Kidney (tissue), 14 donors: ENCODE results near the gene CSF2RB. TPM values are rescaled to one million over a fixed set of nuclear protein-coding genes. Genes with fewer than 3 reads are reported as not detected.

ENCODE experiments used
- DNase-seq, 5 donors: peaks; one replicate each; pipeline ENCODE4 v3.0.0-alpha.2; 2013 to 2020
- FAIRE-seq: peaks from 2 replicates; lab custom pipeline; 2012; peaks lifted over from hg19 to GRCh38; lab: Jason Lieb, UNC
- H3K27ac ChIP-seq, 2 donors: one replicate each; pipeline ENCODE4 v1.7.0; 2013; ENCODE audit warnings: low read depth in 2 of 2, low read length in 2 of 2, inconsistent platforms in 1 of 2
- H3K27me3 ChIP-seq: one replicate; pipeline ENCODE4 v1.7.1; 2013; ENCODE audit warnings: low read length, inconsistent platforms; ENCODE audit not compliant: control insufficient read depth, insufficient read depth
- H3K36me3 ChIP-seq, 3 donors: one replicate each; pipeline versions ENCODE4 v1.7.0 to v1.7.1; 2013; ENCODE audit warnings: low read length in 3 of 3, control low read depth in 1 of 3, inconsistent platforms in 1 of 3; ENCODE audit not compliant: insufficient read depth in 3 of 3, control insufficient read depth in 2 of 3
- H3K4me1 ChIP-seq, 3 donors: one replicate each; pipeline versions ENCODE4 v1.7.0 to v1.7.1; 2013; ENCODE audit warnings: low read length in 3 of 3, inconsistent platforms in 1 of 3, low read depth in 1 of 3; ENCODE audit not compliant: control insufficient read depth in 2 of 3, insufficient read depth in 2 of 3
- H3K4me3 ChIP-seq, 3 donors: one replicate each; pipeline versions ENCODE4 v1.7.0 to v1.8.1; 2013; ENCODE audit warnings: low read length in 3 of 3, control low read depth in 1 of 3, inconsistent platforms in 1 of 3
- H3K9ac ChIP-seq, 3 donors: one replicate each; pipeline versions ENCODE4 v1.7.0 to v1.7.1; 2013; ENCODE audit warnings: low read length in 3 of 3, control low read depth in 1 of 3, inconsistent platforms in 1 of 3
- H3K9me3 ChIP-seq, 3 donors: one replicate each; pipeline versions ENCODE4 v1.7.0 to v1.7.1; 2013; ENCODE audit warnings: low read length in 3 of 3, control low read depth in 1 of 3, inconsistent platforms in 1 of 3; ENCODE audit not compliant: control insufficient read depth in 2 of 3, insufficient read depth in 1 of 3
- intact Hi-C: fragments of 100-400 bp; cut with DNase I; formaldehyde crosslinking; loops from one replicate; pipeline ENCODE4 v1.11.1; 2022
- polyA plus RNA-seq: library from polyadenylated mRNA; stranded (reverse); fragments of 350-450 nt; fragmentation: Illumina TruSeq; extraction: RNeasy Lipid Tissue Mini Kit (QIAGEN cat#74804); gene quantifications from one replicate; pipeline ENCODE4 v1.2.3, GENCODE V29; 2014; ENCODE audit warnings: low read depth, low replicate concordance; ENCODE audit not compliant: insufficient read depth
- total RNA-seq: library from RNA; stranded (reverse); fragmentation: NEBNext Ultra II Directional; extraction: Animal tissue kit (Norgen Biotek cat#: 25700); gene quantifications from one replicate; pipeline ENCODE4 v1.2.1, GENCODE V29; 2021
- TF ChIP-seq, protein P1 (sequence below): IDR thresholded peaks from 3 replicates; pipeline ENCODE4 v1.5.1; 2012; ENCODE audit warnings: mild to moderate bottlenecking, moderate library complexity, borderline replicate concordance; ENCODE audit not compliant: insufficient read depth; ENCODE audit errors: extremely low read depth
- donor health status: control.
- donor health status: control.
- donor health status: control.
- donor health status: control.
- donor health status: control.
- donor health status: DM: yes; HTN: yes; CAD: no.
- donor health status: Normal renal cell carcinoma (clear cell type).

Gene CSF2RB
- total and polyA plus RNA-seq, 2 donors from 2014 or later = 1.0 to 11.4 TPM

DNA sequence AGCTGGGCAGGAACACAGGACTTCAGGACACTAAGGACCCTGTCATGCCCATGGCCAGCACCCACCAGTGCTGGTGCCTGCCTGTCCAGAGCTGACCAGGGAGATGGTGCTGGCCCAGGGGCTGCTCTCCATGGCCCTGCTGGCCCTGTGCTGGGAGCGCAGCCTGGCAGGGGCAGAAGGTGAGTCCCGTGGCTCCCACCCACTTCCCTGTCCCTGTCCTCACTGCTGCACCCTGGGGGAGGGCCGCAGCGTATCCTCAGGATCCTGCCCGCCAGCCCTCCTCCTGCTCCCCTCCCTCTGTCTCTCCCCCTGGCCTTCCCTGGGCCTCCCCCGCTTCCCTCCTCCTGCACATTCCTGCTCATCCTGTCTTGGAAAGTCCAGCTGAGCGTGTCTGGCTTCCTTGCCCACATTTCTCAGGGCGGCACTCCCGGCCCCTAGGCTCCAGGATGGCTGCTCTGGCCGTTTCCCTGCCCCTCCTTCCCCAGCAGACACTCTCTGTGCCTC is 8.7 kb downstream of the CSF2RB start:
- no peaks in the 10 kb centered on the region for H3K36me3 ChIP-seq
- no peak overlapping the region for H3K4me3 ChIP-seq
- H3K9ac ChIP-seq = no peak overlapping the region
- H3K27ac ChIP-seq = no peak overlapping the region
- H3K9me3 ChIP-seq = no peaks in the 10 kb centered on the region
- no peaks in the 10 kb centered on the region for H3K27me3 ChIP-seq
- TF ChIP-seq, protein P1, sequence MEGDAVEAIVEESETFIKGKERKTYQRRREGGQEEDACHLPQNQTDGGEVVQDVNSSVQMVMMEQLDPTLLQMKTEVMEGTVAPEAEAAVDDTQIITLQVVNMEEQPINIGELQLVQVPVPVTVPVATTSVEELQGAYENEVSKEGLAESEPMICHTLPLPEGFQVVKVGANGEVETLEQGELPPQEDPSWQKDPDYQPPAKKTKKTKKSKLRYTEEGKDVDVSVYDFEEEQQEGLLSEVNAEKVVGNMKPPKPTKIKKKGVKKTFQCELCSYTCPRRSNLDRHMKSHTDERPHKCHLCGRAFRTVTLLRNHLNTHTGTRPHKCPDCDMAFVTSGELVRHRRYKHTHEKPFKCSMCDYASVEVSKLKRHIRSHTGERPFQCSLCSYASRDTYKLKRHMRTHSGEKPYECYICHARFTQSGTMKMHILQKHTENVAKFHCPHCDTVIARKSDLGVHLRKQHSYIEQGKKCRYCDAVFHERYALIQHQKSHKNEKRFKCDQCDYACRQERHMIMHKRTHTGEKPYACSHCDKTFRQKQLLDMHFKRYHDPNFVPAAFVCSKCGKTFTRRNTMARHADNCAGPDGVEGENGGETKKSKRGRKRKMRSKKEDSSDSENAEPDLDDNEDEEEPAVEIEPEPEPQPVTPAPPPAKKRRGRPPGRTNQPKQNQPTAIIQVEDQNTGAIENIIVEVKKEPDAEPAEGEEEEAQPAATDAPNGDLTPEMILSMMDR = no peak
- FAIRE-seq = no peak
- peak; percentile 61 to 90 (median 89) for DNase-seq
- intact Hi-C loops = no loop called here
- H3K4me1 ChIP-seq = no peaks in the 10 kb centered on the region

DNA sequence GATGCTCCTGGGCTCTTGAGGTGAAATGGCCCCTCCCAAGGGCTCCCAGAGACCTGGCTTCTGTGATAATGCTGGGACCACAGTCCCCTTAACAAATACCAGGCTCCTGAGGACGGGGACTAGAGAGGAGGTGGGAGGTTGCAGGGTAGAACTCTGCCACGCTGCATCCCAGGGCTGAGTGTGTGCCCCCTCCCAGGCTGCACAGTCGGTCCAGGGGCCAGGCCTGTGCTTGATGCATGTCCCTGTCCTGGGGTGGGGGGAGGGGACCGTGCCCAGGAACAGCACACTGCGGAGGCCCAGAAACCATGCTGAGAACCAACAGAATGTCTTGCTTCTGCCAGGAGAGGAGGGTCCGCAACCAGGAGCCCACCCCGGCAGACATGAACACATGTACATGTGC is 9.3 kb downstream of the CSF2RB start:
- no peaks in the 10 kb centered on the region for H3K9me3 ChIP-seq
- no peak overlapping the region for H3K4me3 ChIP-seq
- FAIRE-seq = no peak
- H3K27me3 ChIP-seq = no peaks in the 10 kb centered on the region
- TF ChIP-seq, protein P1 = no peak
- no peak overlapping the region for H3K9ac ChIP-seq
- H3K36me3 ChIP-seq = no peaks in the 10 kb centered on the region
- intact Hi-C loops = no loop called here
- peak in 2 of 5 donors; percentile 53 to 66 for DNase-seq
- no peaks in the 10 kb centered on the region for H3K4me1 ChIP-seq
- H3K27ac ChIP-seq = no peak overlapping the region

DNA sequence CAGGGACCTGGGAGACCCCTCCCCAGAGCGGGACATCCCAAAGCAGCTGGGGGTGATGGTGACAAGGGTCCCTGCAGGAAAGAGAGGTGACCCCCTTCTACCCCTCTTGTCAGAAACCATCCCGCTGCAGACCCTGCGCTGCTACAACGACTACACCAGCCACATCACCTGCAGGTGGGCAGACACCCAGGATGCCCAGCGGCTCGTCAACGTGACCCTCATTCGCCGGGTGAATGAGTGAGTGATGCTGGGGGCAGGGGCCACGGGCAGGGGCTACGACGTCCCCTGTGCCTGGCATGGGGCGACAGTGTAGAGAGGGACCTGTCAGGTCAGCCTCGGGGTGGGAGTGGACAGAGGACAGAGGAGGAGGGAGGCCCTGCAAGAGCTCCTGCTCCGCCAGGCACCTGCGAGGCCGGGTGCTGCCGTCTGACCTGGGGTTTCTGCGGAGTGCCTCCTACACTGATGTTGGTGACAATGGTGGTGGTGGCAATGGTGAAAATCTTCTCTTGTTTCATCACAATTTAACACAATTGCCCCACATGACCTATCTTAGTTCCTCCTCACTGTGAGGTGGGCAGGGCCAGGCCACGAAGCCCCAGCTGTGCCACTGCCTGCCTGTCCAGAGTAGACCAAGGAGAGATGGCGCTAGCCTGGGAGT is 9.8 kb downstream of the CSF2RB start:
- DNase-seq (peak in 2 of 5 donors; percentile 49 to 72), FAIRE-seq (no peak)
- intact Hi-C loops = no loop called here
- no peaks in the 10 kb centered on the region for H3K4me1 ChIP-seq
- TF ChIP-seq, protein P1 = no peak
- H3K9ac ChIP-seq = no peak overlapping the region
- no peak overlapping the region for H3K27ac ChIP-seq
- no peak overlapping the region for H3K4me3 ChIP-seq
- no peaks in the 10 kb centered on the region for H3K27me3 ChIP-seq
- no peaks in the 10 kb centered on the region for H3K9me3 ChIP-seq
- H3K36me3 ChIP-seq = no peaks in the 10 kb centered on the region
